Iris pigment epithelial cell (primary cell): ENCODE data around the gene BLACAT1.

ENCODE experiments used
- DNase-seq: peaks from one replicate; pipeline ENCODE4 v3.0.0-alpha.2; 2011; ENCODE audit warnings: low read depth

The BLACAT1 gene

DNA sequence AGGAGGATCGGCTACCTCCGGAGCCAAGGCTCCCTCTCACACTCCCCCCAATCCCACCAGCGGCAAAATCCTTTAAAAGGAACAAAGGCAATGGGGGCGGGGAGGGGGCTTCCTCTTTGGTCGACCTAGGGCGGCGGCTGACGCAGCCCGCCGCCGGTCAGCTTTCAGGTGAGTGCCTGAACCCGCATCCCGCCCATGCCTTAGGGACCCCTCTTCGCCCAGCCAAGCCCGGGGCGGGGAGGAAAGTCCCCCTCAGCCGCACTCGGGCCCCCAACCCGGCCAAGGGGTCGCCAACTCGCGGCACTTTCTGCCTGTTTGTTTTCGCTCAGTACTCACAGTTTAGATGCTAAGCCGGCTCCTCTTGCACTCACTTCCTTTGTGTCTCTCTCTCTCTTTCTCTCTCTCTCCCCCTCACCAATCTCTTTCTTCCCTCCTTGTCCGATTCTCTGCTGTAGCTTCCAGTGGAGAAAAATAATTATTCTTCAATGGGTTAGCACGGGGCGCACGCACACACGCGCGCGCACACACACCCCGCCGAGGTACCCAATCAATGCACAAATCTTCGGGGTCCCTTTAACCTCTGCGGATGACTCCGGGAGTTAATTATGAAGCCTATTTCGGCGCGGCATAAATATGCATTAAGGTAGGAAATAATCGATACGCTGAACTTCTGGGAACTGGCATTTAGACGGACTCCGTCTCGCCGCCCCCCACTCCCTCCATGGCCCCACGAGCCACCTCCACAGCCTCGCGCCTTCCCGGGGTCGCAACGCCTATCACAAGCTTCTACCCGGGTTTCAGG, at the start of gene BLACAT1:
TSS of gene BLACAT1 (minus strand) at position 465 of the 802 bp plus-strand sequence.
- no peak for DNase-seq

DNA sequence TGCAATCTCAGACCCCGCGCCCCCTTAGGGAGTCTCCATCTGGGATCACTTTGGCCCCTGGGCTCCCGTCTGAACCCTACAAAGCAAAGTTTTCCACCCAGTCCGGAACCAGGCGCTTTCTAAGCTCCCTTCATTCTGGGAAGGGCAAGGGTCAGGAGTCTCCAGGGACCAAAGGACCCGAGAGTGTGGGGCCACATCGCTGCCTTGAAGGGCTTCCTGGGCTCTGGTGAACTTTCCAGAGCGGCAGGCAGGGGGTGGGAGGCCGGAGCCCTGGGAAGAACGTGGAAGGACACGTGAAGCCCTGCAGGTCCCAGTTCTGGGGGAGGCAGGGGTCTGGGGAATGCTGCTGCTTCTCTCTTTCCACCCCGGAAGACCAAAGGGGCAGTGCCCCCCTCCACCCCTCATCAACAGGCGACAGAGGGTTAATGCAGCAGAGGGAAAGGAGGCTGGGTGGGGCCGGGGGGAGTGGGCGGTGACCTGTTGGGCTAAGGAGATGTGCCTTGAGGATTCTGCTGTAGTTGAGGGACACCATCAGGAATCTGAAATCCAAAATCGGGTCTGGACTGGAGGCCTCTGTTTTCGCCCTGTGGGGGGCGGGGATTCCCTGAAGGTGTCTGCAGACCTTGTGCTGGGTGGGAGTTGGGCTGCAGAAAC, 49.4 kb upstream of the BLACAT1 start:
- no peak for DNase-seq

DNA sequence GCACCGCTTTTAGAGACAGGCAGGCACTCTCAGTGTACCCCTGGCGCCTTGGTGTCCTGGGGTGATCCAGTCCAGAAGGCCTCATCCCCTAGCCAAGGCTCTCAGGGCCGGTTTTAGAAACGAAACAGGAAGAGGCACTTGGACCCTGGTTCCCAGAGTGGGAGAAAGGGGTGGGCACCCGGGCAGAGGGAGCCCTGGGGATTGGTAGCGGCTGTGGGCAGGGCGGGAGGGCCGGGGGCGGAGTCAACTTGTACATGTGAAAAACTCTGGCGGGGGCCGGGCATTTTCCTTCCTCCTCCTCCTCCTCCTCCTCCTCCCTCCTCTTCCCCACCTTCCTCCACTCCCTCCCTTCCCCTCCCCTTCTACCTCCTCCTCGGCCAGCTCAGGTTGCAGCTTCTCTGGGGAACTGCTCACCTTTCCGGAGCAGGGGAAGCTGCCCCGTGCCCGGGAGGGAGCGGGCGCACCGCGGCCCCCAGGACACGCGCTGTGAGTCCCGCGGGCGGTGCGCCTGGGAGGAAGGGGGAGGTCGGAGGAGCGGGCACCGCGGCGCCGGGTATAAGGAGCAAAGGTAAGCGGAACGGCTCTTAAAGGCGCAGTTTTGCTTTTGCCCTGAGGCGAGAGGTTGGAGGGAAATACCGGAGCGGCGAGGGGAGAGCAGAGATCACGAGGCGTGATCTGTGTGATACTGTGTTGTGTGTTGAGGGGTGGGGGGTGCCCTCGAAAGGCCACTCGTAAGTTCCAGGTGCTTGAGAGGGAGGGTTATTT, 48.6 kb upstream of the BLACAT1 start, which contains the start of gene CDK18:
TSS of gene CDK18 (plus strand) at position 359 of the 765 bp plus-strand sequence. CDS start 18,499 bp downstream, outside the sequence.
- DNase-seq: no peak

DNA sequence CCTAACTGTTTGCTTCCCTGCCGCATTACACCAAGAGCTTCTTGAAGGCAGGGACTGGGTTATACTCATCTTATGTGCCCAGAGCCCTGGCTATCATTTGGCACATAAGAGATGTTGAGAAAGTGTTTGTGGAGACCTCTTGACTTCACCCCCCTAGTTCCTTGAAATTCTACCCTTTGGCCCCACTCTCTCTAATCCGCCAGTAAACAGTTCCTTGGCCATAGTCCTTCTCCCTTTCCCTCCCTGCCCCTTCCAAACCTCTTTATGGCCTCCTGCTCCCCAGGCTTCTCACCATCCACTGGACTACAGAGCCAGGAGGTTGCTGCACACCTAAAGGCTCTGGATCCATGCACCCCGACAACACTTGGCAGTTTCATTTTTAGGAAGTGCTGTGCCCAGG, 47.1 kb upstream of the BLACAT1 start:
- no peak for DNase-seq

DNA sequence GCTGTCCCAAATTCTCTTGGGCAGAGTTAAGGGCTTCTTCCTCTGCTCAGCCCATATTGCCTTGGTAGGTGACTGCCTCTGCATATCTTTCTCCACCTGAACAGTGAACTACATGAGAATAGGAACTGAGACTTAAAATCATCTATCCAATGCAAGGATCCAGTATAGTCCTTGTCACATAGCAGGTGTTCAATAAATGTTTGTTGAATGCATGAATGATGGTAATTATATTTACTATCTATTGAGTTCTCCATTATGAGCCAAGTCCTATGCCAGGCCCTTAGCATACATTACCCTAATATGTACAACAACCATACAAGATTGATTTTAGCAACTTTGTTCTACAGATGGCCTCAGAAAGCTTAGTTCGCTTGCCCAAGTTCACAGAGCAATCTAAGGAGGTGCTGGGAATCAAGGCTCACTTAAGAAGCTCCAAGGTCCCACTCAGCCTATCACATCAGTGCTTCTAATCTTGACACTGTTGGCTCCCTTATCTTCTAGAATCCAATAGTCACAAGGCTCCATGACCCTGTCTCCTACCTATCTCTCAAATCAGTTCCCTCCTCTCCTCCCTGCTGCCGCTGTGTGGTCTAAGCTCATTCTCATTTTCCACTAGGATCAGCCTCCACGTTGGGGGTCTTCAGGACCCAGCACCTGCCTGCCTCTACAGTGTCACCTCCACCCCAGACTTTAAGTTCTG, 46.4 kb upstream of the BLACAT1 start:
- no peak for DNase-seq

DNA sequence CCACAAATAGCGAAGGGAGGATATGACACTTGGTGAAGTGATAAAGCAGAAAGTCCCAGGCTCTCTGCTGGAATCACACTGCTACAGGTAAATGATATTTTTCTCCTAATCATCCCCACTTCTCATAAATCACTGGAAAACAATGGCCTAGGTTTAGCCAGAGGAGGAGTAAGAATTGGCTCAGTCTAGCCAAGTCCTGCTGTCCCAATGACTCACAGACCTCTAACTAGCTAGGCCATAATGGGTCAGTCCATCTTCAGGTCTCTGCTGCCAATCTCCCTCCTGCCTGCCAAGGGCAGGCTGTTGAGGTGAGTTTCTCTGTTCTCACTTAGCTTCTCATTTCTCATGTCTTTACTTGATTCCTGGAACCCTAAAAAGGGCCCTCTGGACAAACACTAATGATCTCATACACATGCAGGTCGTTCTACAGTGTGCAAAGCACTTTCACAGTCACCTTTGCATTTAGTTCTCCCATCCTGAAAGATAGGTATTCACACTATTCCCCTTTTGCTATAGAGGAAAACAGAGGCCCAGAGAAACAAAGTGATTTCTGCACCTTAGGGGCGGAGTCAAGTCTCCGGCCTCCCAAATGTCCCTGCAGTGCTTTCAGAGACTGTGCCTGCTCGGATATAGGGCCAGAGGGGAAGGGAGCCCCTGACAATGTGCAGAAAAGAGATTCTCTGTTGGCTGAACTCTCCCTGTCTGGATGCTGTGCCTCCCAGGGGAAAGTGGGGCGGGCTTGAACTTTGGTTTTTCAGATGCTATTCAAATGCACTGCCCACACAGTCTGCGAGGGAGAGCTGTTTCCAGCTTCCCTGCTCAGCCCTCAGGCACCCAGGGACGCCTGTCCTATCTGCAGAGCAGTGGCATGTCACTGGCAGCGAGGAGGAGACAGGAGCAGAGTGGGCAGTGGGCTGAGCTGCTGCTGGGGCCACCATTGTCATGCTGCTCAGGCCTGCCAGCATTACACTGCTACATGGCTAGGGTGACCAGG, 44.7 kb upstream of the BLACAT1 start:
- no peak for DNase-seq

DNA sequence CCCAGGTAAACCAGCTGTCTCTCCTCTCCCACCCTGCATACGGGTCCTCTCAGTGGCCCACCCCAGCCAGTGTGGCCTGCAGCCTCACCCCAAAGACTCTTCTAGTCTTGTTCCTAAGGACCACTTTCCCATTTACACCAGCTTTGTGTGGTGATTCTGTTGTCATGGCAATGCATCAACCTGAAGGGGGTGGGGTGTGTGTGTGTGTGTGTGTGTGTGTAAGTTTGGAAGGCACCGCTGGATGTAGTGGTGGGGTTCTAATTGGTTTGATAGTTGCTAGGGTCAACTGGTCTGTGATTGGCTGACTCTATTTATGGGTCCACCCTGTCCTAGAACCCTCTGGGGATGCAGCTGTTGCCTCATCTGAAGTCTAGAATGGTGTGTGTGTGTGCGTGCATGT, 43.9 kb upstream of the BLACAT1 start:
- no peak for DNase-seq

DNA sequence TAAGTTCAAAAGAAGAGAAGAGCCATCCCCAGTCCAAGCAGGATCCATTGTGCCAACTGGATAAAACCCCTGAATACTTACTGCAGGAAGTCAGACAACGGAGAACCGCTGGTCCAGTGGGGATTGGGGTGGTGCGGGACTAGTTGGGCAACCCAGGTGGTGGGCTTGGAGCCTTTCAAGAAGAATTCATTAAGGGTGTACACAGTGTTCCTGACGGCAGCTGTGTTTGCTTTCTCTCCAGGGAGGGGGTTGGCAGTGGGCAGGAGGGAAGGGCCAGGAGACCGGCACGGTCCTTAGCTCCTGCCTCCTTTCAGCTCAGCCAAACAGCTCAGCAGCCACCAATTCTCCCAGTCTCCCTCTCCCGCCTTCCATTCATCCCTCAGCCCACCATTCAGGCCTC, 41.5 kb upstream of the BLACAT1 start:
- no peak for DNase-seq

DNA sequence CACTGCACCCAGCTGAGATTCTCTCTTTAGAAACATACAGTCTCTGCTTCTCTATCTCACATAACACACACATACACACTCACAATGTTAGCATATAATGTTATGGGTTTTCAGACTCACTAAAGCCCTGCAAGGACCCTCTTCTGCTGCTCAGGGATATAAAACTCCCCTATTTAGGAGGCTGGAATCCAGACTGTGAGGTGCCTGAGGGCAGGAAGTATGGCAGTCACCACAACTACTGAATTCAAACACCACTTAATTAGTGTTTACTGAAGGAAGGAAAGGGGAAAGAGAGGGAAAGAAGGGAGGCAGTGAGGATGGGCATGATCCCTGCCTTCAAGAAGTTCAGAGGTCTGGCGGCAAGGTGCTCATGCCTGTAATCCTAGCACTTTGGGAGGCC, 40.8 kb upstream of the BLACAT1 start:
- DNase-seq: no peak

DNA sequence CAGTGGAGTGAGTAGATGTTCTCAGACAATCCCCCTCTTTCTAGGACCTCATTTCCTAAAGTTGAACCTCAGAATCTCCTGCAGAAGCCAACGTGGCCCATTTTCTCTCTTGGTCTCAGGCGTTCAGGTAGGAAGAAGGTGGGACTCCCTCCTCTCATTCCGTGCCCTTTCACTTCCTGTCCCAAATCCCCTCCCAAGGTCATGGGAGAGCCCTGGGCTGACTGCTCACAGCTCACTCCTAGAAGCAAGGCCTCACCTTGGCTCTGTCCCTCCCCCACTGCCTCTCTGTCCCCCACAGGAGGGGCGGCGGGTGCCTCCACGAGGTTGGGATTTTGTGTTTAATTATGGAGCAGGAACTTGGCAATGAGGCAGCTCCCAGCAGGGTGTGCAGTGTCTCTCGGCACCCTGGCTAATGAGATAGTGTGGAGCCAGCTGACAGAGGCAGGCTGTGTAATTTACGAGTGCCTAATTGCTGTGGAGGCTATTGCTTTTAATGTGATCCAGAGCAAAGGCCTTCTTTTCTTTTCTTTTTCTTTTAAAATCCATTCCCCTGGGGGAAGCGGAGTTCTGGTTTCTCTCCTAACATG, 39.5 kb upstream of the BLACAT1 start:
- DNase-seq: no peak

DNA sequence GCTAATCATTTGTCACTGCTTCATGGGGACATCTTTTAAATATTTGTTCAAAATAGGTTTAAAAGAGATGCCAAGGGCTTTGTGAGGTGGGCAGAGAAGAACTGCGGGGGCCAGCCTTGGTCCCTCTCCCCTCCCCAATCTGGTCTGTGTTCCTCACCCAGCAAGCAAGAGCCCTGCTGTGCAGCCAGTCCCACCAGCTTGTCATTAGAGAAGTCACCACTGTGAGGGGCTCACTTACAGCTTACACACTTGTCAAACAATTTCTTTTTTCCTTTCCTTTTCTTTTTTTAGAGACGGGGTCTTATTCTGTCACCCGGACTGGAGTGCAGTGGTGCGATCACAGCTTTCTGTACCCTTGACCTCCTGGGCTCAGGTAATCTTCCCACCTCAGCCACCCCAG, 38.3 kb upstream of the BLACAT1 start:
- no peak for DNase-seq

DNA sequence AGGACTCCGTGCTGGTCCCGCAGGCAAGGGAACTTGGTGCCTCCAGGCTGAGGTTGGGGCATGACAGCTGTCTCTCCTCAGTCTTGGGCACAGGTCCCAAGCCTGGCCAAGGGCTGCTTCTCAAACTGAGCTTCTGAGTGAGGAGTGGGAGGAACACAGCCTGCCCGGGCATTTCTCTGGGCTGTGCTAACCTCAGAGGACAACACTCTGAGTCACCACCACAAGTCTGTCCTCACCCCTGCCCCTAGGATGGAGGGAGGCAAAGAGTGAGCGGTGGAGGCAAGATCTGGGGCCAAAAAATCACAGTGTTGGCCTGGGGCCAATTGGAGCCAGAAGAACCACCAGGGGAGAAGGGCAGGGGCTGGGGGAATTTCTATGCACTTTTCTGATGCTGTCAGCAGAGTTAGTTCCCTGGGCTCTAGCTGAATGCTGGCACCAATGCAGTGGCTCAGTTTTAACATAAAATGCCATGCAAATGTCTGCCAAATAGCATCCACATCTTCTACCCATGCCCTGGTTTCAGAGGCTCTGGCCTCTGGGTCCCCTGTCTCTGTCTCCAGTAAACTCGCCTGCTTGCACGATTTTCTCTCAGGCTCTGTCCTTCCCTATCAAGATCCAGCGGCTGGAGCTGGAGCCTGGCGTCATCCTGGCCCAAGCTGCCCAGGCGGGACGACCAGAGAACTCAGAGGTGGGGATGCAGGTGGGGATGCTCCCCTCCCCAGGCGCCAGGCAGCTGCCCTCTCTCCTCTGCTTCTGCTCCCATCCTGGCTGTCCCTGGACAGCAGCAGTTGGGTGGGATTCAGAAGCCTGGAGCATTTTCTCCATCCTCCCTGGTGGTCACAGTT, 37.6 kb upstream of the BLACAT1 start:
- DNase-seq: peak; percentile 75

DNA sequence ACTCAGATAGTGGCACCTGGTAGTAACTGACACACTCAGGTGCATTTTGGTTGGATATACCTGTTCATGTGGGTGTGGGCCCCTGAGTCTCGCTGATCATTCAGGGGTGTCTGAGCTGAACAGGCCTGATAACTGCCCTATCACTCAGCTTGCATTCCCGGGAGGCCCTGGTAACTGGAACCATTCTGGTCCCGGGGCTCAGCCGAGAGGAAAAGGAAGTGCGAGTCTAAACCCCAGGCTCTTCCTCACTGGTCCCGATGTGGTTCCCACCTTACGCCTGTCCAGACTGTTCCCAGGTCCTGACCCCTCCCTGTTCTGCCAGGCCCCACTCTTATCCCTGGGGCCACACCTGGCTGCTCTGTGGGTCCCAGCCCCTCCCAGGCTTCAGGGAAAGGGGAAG, 36.9 kb upstream of the BLACAT1 start:
- DNase-seq: no peak

DNA sequence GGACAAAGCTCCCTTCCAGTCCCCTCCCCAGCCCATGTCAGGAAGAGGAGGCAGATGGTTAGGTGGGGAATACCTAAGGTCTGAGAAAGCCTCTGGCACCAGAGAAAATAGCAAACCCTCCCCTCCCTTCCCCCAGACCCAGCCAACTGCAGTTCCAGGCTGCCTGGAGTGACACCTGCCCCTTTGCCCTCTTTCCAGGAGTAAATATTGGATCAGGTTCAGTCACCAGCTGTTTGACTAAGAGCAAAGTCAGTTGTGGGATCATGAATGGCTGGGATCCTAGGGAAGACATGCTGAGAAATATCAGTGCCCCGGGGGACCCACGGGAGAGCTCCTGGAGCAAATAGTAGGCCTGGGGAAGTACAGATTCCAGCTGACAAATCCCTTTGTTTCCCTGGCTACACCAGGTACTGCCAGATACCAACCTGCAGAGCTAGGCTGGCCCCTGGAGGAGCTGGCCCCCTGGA, 36.4 kb upstream of the BLACAT1 start:
- DNase-seq: no peak

DNA sequence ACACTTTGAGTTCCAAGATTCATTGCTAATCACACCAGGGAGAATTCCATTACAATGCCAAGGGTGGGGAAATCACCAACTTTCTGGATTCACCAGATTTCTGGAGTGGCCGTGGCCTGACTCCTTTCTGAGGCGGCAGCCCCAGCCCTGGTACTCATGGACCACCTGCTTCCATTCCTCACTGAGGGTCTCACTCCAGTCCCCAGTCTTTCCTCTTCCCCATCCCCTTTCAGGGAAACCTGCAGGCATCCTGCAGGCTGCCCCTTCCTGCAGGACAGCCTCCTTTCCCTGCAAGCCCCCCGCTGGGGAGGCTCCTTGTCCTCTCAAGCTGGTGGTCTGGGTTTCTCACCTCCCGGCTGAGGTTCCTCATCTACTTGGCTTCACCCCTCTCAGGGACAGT, 35.9 kb upstream of the BLACAT1 start:
- no peak for DNase-seq

DNA sequence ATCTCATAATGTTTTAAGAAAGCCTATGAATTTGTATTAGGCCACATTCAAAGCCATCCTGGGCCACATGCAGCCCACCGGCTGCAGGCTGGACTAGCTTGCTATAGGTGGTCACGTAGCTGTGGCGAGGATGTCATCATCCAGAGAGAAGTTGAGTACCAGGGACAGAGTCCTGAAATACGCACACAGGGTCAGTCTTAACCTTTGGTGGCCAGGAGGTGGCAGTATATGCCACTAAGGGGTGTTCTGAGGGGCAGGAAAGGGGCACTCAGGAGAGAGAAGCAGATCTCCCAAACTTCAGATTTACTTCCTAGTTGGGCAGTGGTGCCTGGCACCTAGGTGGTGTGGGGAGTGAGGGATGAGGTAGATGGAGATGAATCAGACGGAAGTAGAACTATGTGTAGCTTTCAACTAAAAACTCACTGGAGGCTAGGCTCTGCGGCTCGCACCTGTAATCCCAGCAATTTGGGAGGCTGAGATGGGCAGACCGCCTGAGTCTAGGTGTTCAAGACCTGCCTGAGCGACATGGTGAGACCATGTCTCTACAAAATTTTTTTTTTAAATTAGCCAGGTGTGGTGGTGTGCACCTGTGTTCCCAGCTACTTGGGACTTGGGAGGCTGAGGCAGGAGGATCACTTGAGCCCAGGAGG, 32.4 kb upstream of the BLACAT1 start:
- DNase-seq: peak; percentile 47

DNA sequence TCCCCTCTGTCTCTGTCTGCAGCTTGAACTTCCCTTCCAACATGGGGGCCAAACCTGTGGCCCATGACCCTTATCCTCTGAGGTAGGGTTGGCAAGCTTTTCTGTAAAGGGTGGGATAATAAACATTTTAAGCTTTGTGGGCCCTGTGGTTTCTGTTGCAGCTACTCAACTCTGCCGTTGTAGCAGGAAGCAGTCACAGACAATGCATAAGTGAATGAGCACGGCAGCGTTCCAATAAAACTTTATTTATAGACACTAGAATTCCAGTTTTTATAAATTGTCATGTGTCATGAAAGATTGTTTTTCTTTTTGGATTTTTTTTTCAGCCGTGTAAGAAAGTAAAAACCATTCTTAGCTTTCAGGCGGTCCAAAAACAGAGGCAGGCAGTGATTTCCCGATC, 30.4 kb upstream of the BLACAT1 start:
- no peak for DNase-seq

DNA sequence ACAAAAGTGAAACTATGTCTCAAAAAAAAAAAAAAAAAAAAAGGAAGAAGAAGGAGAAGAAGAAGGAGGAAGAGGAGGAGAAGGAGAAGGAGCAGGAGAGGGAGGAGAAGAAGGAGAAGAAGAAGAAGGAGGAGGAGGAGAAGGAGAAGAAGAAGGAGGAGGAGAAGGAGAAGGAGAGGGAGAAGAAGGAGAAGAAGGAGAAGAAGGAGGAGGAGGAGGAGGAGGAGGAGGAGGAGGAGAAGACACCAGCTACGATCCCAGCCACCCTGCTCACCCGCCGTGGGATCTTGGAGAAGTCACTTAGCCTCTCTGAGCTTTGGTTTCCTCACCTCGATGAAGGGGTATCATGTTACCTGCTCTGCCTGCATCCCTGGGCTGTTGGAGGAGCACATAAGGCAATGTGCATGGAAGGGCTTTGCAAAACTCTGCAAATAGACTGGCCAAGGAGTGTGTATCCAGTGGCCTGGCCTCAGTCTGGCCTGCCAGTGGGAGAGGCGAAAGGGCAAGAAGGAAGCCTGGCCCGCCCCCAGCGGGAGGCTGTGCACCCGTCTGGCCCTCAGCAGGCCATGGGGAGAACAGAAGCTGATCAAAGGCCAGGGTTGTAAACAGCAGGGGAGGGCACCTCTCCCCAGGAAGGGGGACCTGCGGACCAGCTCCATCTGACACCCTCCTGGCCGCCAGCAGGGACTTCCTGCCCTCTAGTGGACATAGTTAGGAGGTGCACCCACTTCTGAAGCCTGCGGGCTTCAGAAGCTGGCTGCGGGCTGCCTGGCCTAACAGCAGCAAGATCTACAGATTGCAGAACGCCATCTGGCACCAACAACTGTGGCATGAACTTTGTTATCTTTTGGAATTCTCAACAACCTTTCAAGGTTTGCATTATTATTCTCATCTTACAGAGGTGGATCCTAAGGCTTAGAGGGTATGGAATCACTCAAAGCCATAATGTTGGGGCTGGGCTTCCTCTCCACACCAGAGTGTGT, 29.4 kb upstream of the BLACAT1 start:
- peak; percentile 65 for DNase-seq
